Stimulated activated CD4-positive, alpha-beta T cell treated with anti-CD3 and anti-CD28 coated beads, Interleukin-4, amount 100 ng/mL, for 24 hours (primary cell): ENCODE data around the gene SH3PXD2A.
"Not testable (repeated sequence)": the region's sequence is repeated elsewhere in the genome, so short reads cannot be mapped to it uniquely, and the experiment has no call there.

Experiments
- DNase-seq: peaks from one replicate; pipeline ENCODE4 v3.0.0-alpha.2; 2020

Gene SH3PXD2A

GRCh38 chr10:103829838-103830465 lies 25.4 kb downstream of the SH3PXD2A start:
- no peak for DNase-seq

GRCh38 chr10:103829278-103829677 lies 26.1 kb downstream of the SH3PXD2A start:
- DNase-seq: no peak

DNA sequence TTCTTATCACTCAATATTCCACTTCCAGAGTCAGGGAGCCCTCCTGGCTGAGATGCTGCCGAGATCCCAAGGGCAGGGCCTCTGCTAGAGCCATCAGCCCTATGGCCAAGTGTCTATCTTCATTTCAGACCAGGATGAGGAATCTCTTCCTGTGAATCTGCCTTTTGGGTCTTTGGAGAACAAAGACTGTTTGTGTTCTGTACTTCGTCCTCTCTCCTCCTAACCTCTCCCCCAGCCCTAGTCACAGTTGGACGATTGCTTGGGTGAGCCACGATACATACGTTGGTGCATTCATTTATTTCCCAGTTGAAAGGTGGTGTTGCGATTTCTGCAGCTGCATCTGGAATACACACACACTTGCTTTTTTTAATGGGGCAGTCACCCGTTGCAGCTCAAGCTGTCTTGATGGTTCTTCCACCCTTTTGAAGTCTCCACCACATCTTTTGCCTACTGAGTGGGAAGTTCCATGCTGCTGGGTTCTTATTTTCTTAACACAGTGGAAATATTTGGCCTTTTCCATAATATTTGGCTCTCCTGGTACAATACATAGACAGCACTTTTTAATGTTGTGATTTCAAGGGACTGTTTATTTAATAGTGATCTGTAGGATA lies 26.7 kb downstream of the SH3PXD2A start:
- no peak for DNase-seq

DNA sequence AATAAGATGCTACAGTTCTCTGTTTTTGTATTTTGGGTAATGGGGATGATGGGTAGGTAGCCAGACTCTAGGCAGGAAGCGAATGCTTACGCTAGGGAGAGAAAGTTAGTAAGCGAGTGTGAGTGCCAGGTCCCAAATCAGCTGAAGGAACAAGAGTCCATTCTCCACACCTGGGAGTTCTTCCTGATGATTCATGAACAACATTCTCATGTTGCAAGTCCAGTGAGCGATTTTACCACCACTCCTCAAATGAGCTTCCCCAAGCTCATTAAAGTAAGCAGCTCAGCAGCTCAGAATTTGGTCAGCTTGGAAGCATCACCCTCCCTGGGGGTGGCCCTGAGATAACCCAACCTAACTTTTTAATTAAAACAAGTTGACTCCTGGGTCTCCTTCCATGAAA lies 27.3 kb downstream of the SH3PXD2A start:
- DNase-seq: no peak

DNA sequence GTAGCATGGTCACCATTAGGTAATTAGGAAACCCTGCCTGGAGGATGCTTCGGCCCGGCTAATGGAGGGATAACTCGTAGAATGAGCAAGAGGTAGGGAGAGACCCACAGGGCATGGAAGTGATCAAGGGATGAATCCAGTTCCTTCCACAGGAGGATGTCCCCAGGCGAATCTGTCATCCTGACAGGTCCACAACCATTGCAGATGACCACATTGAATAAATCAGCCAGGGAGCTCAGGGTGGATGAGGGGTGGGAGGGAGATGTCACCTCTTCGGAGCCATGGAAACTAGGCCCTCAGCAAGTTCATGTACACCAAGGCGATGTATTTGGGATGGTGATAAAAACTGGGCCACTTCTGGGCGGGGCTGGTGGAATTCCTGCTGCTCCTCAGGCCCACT lies 28.5 kb downstream of the SH3PXD2A start:
- DNase-seq: no peak

DNA sequence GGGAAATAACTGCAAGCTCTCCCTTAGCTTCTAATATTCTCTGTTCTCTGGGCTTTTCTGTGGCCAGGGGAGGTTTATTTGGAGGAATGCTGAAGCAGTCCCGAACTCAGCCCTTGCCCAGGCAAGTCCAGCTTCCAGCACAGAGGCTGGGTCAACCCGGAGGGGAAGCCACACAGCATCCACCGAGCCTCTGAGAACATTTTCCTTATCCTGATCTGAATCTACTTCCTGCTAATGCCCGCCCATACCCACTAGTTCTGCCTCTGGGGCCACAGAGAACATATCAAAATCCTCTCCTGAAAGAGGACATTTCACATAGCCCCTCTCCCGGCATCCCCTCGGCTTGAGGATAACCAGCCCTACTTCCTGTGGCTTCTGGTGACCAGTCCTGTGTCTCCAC lies 31.1 kb downstream of the SH3PXD2A start:
- DNase-seq: no peak

DNA sequence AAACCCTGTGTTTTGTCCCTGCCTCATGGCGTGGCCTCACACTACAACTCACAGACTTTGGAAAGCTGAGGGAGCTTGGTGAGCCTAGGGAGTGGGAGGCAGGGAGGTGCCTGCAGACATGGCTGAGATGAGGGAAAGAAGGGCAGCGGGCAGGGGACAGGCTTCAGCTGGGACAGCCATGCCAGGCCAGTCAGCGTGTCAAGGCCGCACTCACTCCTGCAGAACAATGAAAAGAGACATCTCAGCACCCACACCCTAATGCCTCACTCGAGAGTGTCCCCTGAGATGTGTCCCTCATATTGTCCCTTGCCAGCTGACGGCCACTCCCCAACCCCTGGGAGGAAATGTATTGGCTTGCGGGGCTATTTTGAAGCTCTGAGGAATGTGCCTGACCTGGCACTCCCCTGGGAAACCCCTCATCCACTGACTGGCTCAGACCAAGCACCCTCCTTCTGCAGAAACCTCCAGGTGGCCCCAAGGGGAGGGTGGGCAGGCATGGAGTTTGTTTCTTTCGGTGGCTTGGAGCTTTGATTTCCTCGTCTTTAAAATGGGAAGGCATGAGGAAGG lies 31.6 kb downstream of the SH3PXD2A start:
- DNase-seq: no peak

DNA sequence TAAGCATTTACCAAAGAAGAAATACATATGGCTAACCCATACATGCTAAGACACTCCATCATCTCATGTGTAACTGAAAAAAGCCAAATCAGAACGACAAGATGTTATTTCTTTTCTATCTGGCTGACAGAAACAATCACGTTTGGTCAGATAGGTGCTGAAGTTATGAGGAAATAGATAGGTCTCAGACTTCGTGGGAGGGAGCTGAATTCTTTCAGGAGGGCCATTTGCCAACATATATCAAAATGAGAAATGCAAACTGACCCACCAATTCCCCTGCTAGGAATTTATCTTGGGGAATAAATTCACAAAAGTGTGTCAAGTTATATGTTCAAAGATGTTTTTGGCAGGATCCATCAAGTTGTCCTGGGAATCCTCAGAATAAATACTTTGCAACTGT lies 32.6 kb downstream of the SH3PXD2A start:
- DNase-seq: no peak

DNA sequence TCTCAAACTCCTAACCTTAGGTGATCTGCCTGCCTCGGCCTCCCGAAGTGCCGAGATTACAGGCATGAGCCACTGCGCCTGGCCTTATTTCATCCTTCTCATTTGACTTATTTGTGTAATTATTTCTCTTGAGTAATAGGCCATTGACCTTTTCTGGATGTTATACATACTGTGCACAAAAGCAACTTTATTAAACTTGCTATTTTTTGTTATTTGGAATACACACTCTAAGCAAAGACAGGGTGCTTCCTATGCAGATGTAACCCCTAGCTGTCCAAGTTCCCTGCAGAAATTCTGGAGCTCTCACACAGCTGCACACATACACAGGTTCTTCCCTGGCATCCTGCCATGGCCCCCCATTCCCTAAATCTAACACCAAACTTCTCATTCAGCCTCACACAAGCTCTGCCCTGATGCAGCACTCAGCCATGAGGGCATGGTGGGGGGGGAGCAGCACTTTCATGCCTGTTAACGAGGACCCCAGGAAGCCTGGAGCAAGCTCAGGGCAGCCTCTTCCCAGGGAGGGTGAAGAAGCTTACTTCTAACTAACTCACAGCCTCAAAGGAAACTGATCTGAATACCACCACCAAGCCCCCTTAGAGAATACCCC lies 33.2 kb downstream of the SH3PXD2A start:
- no peak for DNase-seq

DNA sequence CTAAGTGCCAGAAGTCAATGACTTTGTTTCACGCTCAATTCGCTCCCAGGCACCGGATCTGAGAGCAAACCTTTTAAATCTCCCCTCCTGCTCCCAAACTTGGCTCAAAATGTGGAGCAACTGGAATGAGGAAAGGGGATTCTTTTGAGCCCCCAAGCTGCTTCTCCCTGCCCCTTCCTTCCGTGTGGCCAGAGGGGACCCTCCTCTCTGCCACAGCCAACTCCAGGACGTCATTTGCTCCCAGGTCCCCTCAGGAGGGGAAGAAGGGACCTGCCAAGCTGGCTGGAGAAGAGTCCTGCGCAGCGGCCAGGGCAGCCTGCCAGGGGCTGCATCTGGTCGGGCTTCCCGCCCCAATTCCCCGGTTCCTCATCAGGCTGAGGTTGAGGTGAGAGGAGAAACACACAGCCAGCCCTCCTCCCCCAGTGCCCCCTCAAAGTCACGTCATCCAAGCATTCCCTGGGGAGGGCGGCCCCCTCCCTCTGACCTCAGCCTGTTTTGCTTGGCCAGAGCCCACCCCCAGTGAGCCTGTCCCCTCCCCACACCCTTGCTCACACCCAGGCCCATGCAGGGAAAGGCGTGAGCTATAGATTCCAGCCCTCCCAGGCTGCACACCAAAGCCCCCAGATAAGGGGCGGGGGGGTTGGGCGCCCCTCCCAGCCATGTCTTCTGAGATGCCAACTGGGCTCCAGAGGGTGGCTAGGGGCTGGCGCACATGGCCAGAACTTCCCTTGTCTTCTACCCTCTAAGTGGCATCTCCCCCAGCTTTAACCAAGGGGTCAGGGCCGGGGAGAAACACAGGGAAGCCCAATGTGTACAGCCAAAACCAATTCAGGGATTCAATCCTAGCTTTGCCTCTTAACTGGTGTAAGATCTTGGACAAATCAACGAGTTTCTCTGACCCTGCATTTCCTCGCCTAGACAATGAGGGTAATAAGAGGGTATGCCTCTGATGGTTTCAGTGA lies 35.0 kb downstream of the SH3PXD2A start:
- no peak for DNase-seq

GRCh38 chr10:103819493-103819892 lies 35.9 kb downstream of the SH3PXD2A start:
- no peak for DNase-seq

- DNase-seq: no peak
Measured at GRCh38 chr10:103818765-103819374, 36.5 kb downstream of the SH3PXD2A start.

DNA sequence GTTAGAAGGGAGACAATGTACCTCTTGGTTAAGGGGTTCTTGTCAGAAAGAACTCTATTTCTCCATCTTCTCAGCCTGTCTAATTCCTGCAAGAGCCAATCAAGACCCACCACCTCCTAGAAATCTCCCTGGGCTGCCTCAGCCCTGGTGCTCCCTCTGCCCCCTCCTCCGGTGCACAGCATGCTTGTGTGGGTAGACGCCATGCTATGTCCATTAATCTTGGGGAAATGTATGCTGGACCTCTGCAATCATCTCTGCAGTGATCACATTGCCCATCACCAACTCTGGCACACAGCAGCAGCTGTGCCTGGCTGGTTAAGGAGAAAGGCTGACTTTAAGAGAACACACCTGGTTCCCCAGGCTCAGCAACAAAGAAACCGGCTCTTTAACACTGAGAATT lies 37.3 kb downstream of the SH3PXD2A start:
- no peak for DNase-seq

DNA sequence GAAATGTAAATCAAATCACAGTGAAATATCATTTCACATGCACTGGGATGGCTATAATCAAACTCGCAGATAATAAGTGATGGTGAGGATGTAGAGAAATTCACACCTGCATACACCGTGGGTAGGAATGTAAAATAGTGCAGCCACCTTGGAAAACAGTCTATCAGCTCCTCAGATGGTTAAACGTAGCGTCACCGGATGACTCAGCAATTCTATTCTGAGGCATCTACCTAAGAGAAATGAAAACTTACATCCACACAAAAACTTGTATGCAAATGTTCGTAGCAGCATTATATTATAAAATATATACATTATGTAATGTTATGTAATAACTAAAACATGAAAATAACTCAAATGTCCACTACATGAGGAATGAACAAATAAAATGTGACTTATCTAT lies 38.9 kb downstream of the SH3PXD2A start:
- DNase-seq: no peak

- DNase-seq: no peak
Measured at GRCh38 chr10:103814626-103815370, 40.6 kb downstream of the SH3PXD2A start.

- DNase-seq: no peak
Measured at GRCh38 chr10:103814105-103814504, 41.3 kb downstream of the SH3PXD2A start.

- DNase-seq: not testable (repeated sequence)
Measured at GRCh38 chr10:103813312-103813711, 42.1 kb downstream of the SH3PXD2A start.

DNA sequence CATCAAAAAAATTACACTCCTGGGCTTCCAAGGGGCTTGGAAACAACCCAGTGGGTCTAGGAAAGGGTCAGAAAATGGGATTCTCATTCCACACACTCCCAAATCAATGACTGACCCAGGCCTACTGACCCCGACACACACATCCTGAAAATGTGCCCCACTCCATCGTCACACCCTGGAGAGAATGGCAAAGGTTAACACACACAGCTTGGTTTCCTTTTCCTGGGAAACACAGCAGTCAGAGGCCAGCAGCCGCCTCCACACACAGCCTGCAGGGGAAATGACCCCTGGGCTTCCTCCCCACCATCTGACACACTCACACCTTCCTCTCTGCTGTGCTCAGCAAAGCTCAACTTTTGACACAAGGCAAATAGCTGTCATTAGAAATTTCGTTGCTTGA lies 42.9 kb downstream of the SH3PXD2A start:
- DNase-seq: no peak

DNA sequence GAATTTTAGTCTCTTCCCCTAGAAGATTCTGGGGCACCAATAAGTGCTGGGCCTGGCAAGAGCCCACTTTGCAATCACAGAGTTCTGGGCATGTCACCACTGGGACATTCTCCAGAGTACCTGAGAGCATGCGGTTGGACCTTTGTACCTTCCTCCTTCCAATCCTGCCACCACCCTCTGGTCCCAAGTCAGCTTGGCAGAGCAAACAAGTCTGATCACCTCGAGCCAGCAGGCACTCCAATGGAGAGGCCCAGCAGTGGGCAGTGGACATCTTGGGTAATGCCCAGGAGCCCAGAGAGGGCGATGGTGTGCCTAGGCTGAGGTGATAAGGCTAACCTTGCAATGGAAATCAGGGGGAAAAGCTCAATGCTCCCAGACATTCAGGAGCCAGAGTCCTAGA lies 43.4 kb downstream of the SH3PXD2A start:
- DNase-seq: no peak

- no peak for DNase-seq
Measured at GRCh38 chr10:103811463-103811862, 43.9 kb downstream of the SH3PXD2A start.

- no peak for DNase-seq
Measured at GRCh38 chr10:103808780-103809179, 46.6 kb downstream of the SH3PXD2A start.

- DNase-seq: no peak
Measured at GRCh38 chr10:103807996-103808395, 47.4 kb downstream of the SH3PXD2A start.
